Right ventricle myocardium inferior (tissue), 1 donor: Measurements from ENCODE around the gene NACC1. TPM values are rescaled to one million over a fixed set of nuclear protein-coding genes. Genes with fewer than 3 reads are reported as not detected.
"Not testable (repeated sequence)": the region's sequence is repeated elsewhere in the genome, so short reads cannot be mapped to it uniquely, and the experiment has no call there.

Source experiments
- ATAC-seq: fragments of 200-7000 bp; cut with Tn5 transposase; one replicate; pipeline ENCODE4 v1.9.1; 2020; ENCODE audit warnings: mild to moderate bottlenecking, moderate library complexity
- DNase-seq: peaks from one replicate; pipeline ENCODE4 v3.0.0; 2021; ENCODE audit errors: missing footprints
- intact Hi-C: fragments of 100-400 bp; cut with DNase I; formaldehyde crosslinking; loops from one replicate; pipeline ENCODE4 v1.11.0; 2022
- total RNA-seq: library from RNA; stranded (reverse); fragmentation: NEBNext Ultra II Directional; extraction: Animal tissue kit (Norgen Biotek cat#: 25700); gene quantifications from one replicate; pipeline ENCODE4 v1.2.1, GENCODE V29; 2021
- donor health status: DM: no; HTN: yes; CAD: no; lungs with severe emphysema.

NACC1 gene
- total RNA-seq, 1 donor from 2014 or later, result 54.0 TPM

DNA sequence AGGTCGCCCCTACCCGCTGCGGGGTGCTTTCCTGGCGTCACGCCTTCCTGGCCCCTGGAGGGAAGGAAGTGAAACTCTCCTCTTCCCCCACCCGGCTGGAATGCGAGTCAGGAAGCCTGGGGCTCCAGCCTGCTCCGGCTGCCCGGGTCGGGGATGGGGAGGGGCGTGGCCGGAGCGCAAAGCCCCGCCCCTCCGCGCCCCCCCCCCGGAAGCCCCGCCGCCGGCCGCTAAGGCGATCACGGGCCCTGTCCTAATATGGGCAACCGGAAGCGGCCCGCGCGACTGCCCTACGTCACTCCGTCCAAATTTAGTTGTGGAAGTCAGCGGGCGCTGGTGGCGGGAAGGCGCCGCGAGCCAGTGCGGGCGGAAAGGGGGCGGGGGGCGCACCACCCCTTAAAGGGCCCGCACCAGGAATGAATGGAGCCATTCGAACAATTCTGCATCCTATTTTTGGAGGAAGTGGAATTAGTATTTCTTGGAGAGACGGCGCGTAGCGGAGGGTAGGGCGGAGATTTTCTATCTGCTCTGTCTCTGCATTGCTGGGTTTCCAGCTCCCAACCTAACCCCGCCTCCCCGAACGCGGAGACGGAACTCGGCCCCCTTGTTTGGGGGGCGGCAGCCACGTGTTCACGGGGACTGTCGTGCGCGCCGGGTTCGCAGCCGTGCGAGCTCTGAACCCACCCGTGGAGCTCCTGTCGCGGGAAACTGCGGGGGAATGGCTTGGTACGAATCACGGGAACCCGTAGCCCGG lies 33.7 kb downstream of the NACC1 start:
- intact Hi-C loops, result loop anchor here (2.0 to 10.0 kb wide), 3 partner anchors 35 to 693 kb away; partner anchors contain the start of genes LYL1 and TRMT1
- ATAC-seq, result peak; percentile 76
- DNase-seq, result peak; percentile 99

GRCh38 chr19:13152356-13152973 lies 34.4 kb downstream of the NACC1 start:
- DNase-seq, result no peak
- intact Hi-C loops, result loop anchor here (10.0 kb wide), 1 partner anchor 692 kb away; no protein-coding TSS in a partner anchor
- peak; percentile 0 for ATAC-seq

DNA sequence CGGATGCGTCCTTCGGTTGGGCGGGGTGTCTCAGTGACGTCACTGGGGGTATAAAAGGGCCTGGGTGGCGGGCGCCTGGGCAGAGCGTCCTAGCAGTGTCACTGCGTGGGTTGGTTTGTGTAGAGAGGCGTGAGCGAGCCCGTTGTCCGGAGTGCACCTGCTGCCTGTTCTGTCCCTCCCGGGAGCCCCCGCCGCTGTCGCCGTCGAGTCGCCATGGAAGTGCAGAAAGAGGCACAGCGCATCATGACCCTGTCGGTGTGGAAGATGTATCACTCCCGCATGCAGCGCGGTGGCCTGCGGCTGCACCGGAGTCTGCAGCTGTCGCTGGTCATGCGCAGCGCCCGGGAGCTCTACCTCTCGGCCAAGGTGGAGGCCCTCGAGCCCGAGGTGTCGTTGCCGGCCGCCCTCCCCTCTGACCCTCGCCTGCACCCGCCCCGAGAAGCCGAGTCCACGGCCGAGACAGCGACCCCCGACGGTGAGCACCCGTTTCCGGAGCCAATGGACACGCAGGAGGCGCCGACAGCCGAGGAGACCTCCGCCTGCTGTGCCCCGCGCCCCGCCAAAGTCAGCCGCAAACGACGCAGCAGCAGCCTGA lies 35.0 kb downstream of the NACC1 start:
- peak; percentile 62 for ATAC-seq
- intact Hi-C loops, result loop anchor here (10.0 kb wide), 1 partner anchor 692 kb away; no protein-coding TSS in a partner anchor

DNA sequence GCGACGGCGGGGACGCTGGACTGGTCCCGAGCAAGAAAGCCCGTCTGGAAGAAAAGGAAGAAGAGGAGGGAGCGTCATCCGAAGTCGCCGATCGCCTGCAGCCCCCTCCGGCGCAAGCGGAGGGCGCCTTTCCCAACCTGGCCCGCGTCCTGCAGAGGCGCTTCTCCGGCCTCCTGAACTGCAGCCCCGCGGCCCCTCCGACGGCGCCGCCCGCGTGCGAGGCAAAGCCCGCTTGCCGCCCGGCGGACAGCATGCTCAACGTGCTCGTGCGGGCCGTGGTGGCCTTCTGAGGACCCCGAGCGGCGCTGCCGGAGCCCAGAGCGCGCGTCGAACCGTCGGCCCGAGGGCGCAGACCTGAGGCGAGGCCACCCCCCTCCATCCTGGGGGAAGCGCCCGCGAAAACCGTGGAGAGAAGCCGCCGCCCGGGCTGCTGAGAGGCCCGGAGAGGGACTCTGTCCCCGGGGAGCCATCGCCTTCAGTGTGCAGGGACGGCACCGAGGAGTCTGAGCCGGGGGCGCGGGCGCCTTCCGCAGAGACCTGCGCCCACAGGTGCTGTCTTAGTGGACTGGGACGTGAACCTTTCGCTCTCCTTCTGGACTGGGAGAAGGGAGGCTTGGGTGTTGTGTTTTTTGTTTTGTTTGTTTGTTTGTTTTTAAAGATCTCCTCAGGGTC lies 35.6 kb downstream of the NACC1 start:
- ATAC-seq (no peak), DNase-seq (peak; percentile 79)
- intact Hi-C loops, result loop anchor here (10.0 kb wide), 1 partner anchor 691 kb away; no protein-coding TSS in a partner anchor

More for the DNA sequence above, 35.0 kb downstream of the NACC1 start:
- DNase-seq, result peak; percentile 97

DNA sequence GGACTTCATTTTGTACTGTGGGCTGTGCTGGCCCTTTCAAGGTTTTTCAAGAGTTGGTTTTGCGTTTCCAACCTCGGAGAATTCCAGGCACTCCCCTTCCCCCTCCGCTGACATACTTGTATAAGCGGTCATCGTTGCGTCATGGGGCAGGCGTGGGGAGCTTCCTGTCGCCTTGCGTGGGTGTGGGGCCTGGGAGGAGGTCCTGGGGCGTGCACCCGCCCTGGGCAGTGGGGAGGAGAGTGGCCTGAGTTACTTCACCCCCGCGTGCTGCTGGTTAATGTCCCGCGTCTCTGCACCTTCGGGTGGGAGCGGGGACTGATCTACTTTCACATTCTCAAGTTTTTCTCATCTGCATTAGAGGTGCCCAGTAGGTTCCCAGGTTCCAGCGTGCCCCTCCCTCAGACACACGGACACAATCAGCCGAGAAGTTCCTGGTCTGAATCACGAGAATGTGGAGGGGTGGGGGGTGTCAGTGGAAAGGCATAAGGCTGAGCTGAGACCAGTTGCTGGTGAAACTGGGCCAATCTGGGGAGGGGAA lies 36.2 kb downstream of the NACC1 start:
- intact Hi-C loops, result loop anchor here (10.0 kb wide), 1 partner anchor 690 kb away; no protein-coding TSS in a partner anchor
- ATAC-seq (peak; percentile 23), DNase-seq (peak; percentile 97)

GRCh38 chr19:13154911-13155471 lies 36.9 kb downstream of the NACC1 start:
- DNase-seq (peak; percentile 72), ATAC-seq (no peak)
- intact Hi-C loops, result loop anchor here (10.0 kb wide), 1 partner anchor 690 kb away; no protein-coding TSS in a partner anchor

GRCh38 chr19:13155472-13156359 lies 37.7 kb downstream of the NACC1 start:
- intact Hi-C loops, result loop anchor here (10.0 kb wide), 1 partner anchor 689 kb away; no protein-coding TSS in a partner anchor
- ATAC-seq, result peak; percentile 4
- DNase-seq, result peak; percentile 91

- intact Hi-C loops, result loop anchor here (10.0 kb wide), 1 partner anchor 685 kb away; no protein-coding TSS in a partner anchor
- no peak for ATAC-seq
Measured at GRCh38 chr19:13159713-13160112, 41.6 kb downstream of the NACC1 start.

DNA sequence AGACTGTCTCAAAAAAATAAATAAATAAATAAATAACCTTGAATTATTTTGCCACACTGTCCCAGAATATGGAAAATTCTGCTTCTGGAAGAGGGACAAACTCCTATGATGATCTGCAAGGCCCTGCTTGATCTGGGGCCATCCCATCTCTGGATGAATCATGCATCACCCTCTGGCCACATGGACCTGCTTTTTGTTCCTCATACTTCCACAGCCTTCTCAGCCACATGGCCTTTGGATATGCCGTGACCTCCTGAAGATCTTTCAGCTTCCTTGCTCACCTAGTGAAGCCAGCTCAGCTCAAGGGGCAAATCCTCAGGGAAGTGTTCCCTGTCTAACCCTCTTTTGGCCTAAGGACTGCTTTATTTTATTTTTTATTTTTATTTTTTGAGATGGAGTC lies 42.5 kb downstream of the NACC1 start:
- intact Hi-C loops, result no loop called here
- ATAC-seq (no peak), DNase-seq (no peak)

More at GRCh38 chr19:13159713-13160112, 41.6 kb downstream of the NACC1 start:
- DNase-seq, result peak; percentile 25

GRCh38 chr19:13162724-13163608 lies 44.9 kb downstream of the NACC1 start:
- intact Hi-C loops, result loop anchor here (2.0 kb wide), 1 partner anchor 60 kb away; the partner anchor contains the start of gene LYL1
- ATAC-seq (peak; percentile 92), DNase-seq (peak; percentile 98)

DNA sequence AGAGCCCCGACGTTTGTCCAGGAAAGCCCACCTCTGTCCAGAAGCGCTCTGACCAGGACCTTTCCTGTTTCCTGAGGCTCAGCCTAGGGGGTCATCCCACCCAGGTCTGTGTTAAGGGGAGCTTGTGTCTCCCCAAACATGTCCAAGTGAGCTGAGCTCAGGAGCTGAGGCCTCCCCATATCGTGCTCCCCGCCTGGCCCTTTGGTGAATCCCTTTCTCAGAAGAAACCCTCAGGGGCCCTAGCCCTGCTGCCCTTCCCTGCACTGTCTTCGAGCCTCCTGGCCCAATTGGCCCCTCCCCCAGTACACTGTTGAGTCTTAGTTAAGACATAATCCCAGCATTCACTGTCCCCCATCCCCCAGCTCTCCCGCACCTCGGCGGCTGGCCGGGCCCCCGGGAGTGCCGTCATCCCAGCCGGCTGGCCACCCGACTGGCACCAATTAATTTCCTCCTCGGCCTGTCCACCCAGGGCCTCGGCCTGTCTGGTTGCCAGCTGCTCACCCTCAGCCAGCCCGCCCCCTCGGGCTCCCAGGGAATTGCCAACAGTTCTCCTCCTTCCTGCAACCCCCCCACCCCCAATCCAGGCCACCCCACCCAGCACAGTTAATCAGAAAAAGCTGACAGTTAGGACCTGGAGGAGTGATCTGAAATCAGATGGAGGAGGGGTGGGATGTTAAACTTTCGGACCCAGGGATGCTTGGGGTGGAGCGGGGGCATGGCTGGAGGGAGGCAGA lies 45.7 kb downstream of the NACC1 start:
- intact Hi-C loops, result loop anchor here (2.0 kb wide), 1 partner anchor 61 kb away; the partner anchor contains the start of gene LYL1
- ATAC-seq (peak; percentile 53), DNase-seq (peak; percentile 85)

- DNase-seq (peak; percentile 83), ATAC-seq (peak; percentile 34)
- intact Hi-C loops, result no loop called here
Measured at GRCh38 chr19:13164343-13165161, 46.5 kb downstream of the NACC1 start.

DNA sequence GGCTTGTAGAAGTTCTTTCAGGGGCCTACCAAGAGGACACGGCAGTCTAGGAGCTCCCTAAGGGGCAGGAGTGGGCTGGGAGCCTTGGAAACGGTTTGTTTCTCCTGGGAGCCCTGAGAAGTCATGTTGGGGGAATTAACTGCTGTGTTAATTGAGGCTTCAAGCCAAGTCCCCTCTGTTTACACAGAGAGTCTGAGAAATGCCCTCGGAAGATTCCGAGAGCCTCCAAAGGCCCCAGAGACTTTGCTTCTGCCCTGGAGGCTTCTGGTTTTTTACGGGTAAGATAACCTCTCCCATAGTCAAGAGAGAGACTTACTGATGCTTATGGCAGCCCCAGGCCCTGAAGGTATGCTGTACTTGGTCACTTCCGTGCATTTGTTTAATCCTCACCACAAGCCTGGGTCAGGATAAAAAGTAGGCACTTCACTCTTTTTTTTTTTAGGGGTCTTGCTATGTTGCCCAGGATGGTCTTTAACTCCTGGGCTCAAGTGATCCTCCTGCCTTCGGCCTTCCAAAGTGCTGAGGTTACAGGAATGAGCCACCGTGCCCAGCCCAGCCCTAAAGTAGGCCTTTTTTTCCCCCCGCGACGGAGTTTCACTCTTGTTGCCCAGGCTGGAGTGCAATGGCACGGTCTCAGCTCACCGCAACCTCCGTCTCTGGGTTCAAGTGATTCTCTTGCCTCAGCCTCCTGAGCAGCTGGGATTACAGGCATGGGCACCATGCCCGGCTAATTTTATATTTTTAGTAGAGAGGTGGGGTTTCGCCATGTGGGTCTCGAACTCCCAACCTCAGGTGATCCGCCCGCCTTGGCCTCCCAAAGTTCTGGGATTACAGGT lies 47.3 kb downstream of the NACC1 start:
- intact Hi-C loops, result no loop called here
- ATAC-seq, result no peak
- DNase-seq, result peak; percentile 5

- ATAC-seq, intact Hi-C loops: not testable (repeated sequence)
- peak; percentile 6 for DNase-seq
Measured at GRCh38 chr19:13166151-13166550, 48.1 kb downstream of the NACC1 start.
